Osteocyte (in vitro differentiated cells): Measurements from ENCODE around the gene EIF2D. TPM values are rescaled to one million over a fixed set of nuclear protein-coding genes. Genes with fewer than 3 reads are reported as not detected.

Experiments
- DNase-seq: peaks from one replicate; pipeline ENCODE4 v3.0.0; 2021; ENCODE audit warnings: mixed read lengths; ENCODE audit not compliant: unreplicated experiment; ENCODE audit errors: extremely low spot score
- H3K27ac Mint-ChIP-seq: one replicate; pipeline ENCODE4 v1.8.0; 2021; ENCODE audit warnings: mild to moderate bottlenecking, mixed read lengths; ENCODE audit not compliant: unreplicated experiment
- H3K27me3 Mint-ChIP-seq: one replicate; pipeline ENCODE4 v1.8.0; 2021; ENCODE audit warnings: mixed read lengths; ENCODE audit not compliant: unreplicated experiment
- H3K36me3 Mint-ChIP-seq: one replicate; pipeline ENCODE4 v1.8.0; 2021; ENCODE audit warnings: mixed read lengths; ENCODE audit not compliant: unreplicated experiment
- H3K4me1 Mint-ChIP-seq: one replicate; pipeline ENCODE4 v1.8.0; 2021; ENCODE audit warnings: mixed read lengths; ENCODE audit not compliant: unreplicated experiment
- H3K4me3 Mint-ChIP-seq: one replicate; pipeline ENCODE4 v1.8.0; 2021; ENCODE audit warnings: mild to moderate bottlenecking, moderate library complexity, mixed read lengths; ENCODE audit not compliant: unreplicated experiment
- H3K9me3 Mint-ChIP-seq: one replicate; pipeline ENCODE4 v1.8.0; 2021; ENCODE audit warnings: mixed read lengths; ENCODE audit not compliant: unreplicated experiment
- total RNA-seq: library from RNA; stranded (reverse); gene quantifications from 2 replicates; pipeline ENCODE4 v1.2.1, GENCODE V29; 2021
- TF ChIP-seq, protein P1 (sequence below): fragments of 200-600 bp; sonication (generic); IDR thresholded peaks from 2 replicates; pipeline ENCODE4 v1.5.0; 2021; ENCODE audit warnings: antibody characterized with exemption, mild to moderate bottlenecking, moderate library complexity

The EIF2D gene
- total RNA-seq, 1 donor from 2014 or later = 56.8 TPM

DNA sequence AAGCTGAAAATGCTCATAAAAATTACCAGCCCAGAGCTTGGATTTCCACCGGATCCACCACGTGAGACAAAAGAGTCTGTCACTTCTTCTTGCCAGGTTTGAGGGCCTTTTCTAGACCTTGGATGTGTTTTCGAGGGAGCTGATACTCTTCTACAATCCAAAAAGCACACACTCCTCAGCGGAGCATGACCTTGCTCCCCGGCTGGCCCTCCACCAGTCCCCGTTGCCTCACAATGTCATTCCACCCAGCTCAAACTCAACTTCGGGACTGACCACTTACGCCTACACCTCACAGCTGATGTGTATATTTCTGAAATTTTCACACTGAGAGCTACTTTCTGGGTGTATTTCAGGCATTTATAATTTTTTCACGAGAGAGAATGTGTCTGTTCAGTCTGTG, 20.6 kb downstream of the EIF2D start:
- Mint-ChIP-seq H3K27ac (no peak overlapping the region), H3K4me3 (no peak overlapping the region), H3K36me3 (peaks cover 46% of the 10 kb centered on the region), H3K27me3 (no peaks in the 10 kb centered on the region), H3K9me3 (no peaks in the 10 kb centered on the region), H3K4me1 (peaks cover 22% of the 10 kb centered on the region)
- TF ChIP-seq, protein P1, sequence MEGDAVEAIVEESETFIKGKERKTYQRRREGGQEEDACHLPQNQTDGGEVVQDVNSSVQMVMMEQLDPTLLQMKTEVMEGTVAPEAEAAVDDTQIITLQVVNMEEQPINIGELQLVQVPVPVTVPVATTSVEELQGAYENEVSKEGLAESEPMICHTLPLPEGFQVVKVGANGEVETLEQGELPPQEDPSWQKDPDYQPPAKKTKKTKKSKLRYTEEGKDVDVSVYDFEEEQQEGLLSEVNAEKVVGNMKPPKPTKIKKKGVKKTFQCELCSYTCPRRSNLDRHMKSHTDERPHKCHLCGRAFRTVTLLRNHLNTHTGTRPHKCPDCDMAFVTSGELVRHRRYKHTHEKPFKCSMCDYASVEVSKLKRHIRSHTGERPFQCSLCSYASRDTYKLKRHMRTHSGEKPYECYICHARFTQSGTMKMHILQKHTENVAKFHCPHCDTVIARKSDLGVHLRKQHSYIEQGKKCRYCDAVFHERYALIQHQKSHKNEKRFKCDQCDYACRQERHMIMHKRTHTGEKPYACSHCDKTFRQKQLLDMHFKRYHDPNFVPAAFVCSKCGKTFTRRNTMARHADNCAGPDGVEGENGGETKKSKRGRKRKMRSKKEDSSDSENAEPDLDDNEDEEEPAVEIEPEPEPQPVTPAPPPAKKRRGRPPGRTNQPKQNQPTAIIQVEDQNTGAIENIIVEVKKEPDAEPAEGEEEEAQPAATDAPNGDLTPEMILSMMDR = no peak
- no peak for DNase-seq

DNA sequence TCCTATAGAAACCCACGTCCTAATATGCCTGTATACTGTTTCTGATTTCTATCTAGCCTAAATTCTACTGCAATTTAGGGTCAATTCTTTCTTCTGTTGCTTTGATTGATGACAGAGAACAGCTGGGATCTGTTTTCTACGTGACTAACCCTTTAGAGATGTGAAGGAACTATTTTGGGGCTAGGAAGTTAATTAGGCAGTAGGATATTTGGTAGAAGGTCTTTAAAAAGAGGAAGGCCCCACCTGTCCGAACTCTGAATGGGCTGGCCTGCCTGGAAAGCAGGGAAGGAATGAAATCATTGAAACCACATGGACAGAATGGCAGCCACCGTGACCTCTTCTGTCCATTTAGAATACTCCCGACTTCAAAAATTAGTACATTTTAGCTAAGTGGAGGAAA, 21.0 kb downstream of the EIF2D start:
- H3K4me1 Mint-ChIP-seq = peaks cover 22% of the 10 kb centered on the region
- H3K27me3 Mint-ChIP-seq = no peaks in the 10 kb centered on the region
- no peaks in the 10 kb centered on the region for H3K9me3 Mint-ChIP-seq
- DNase-seq = no peak
- no peak overlapping the region for H3K4me3 Mint-ChIP-seq
- no peak overlapping the region for H3K27ac Mint-ChIP-seq
- peaks cover 43% of the 10 kb centered on the region for H3K36me3 Mint-ChIP-seq
- TF ChIP-seq, protein P1 = no peak

DNA sequence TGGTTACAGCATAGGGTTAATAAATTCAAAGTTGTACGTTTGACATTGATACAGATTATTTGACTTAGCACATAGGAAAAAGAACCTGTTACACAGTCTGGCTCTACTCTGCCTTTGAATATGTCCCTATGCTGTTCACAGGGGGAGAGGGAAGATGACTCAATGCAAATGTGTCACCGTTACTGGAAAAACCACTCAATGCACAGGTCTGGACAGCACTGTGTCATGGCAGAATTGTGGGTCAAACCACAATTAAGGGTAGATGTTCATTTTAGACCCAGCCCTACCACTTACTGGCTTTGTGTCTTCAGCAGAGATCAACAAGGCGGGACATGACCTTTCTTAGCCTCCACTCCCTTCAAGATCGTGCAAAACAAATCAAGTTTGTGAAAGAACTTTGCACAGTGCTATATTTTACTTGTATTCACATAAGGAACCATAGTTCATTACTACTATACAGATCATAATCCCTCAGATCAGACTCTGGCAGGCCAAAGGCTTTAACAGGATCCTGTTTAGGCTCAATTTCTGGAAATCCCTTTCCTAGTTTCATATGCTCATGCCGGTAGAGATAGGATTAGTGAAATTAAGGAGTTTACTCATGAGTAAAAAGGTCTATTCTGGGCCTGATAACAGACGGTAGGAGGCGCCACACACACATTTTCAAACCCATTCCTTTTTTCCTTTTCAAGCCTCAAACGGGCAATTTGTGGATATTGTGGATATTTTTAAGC, 22.1 kb downstream of the EIF2D start:
- Mint-ChIP-seq H3K36me3 (peaks cover 34% of the 10 kb centered on the region), H3K4me3 (no peak overlapping the region), H3K4me1 (peaks cover 22% of the 10 kb centered on the region), H3K9me3 (no peaks in the 10 kb centered on the region), H3K27me3 (no peaks in the 10 kb centered on the region), H3K27ac (no peak overlapping the region)
- TF ChIP-seq, protein P1 = no peak
- DNase-seq = no peak

DNA sequence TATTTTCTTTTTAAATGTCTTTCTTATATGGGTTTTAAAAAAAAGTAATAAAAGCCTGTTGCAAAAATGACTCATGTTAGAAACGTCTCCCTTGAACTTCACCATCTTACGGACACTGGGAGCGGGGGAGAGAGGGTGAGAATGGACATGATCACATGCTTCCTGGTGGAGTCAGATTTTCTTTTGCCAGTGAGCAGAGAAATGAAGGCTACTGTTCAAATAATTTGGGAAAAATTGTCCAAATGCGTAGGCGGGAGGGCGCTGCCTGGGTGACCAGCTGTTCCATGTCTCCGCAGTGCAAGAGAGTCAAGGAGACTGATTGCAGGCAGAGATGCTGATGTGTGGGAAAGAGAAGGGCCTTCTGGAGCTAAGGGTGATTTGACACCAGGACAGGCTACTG, 23.1 kb downstream of the EIF2D start:
- DNase-seq = no peak
- TF ChIP-seq, protein P1 = no peak
- no peaks in the 10 kb centered on the region for H3K27me3 Mint-ChIP-seq
- peaks cover 24% of the 10 kb centered on the region for H3K4me1 Mint-ChIP-seq
- H3K36me3 Mint-ChIP-seq = peaks cover 30% of the 10 kb centered on the region
- H3K9me3 Mint-ChIP-seq = no peaks in the 10 kb centered on the region
- peak overlapping the region; percentile 78 for H3K27ac Mint-ChIP-seq
- H3K4me3 Mint-ChIP-seq = no peak overlapping the region

DNA sequence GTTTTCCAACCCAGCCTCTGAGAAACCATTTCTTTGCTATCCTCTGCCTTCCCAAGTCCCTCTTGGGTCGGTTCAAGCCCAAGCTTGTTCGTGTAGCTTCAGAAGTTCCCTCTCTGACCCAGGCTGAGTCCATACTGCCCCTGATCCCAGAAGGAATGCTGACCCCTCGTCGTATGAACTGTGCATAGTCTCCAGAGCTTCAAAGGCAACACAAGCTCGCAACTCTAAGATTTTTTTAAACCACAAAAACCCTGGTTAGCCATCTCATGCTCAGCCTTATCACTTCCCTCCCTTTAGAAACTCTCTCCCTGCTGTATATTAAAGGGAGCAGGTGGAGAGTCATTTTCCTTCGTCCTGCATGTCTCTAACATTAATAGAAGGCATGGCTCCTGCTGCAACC, 23.8 kb downstream of the EIF2D start:
- TF ChIP-seq, protein P1 = no peak
- peak overlapping the region; percentile 78 for H3K27ac Mint-ChIP-seq
- peaks cover 24% of the 10 kb centered on the region for H3K4me1 Mint-ChIP-seq
- no peaks in the 10 kb centered on the region for H3K27me3 Mint-ChIP-seq
- no peak for DNase-seq
- peaks cover 27% of the 10 kb centered on the region for H3K36me3 Mint-ChIP-seq
- H3K9me3 Mint-ChIP-seq = no peaks in the 10 kb centered on the region
- no peak overlapping the region for H3K4me3 Mint-ChIP-seq
